GM21723 (cell line): ENCODE data around the gene REEP1.

Source experiments
- ATAC-seq: cut with Tn5 transposase; IDR thresholded peaks from one replicate; pipeline ENCODE4 v1.9.1; 2021; ENCODE audit warnings: mild to moderate bottlenecking, moderate library complexity; ENCODE audit not compliant: unreplicated experiment

REEP1 gene

GRCh38 chr2:86308356-86308755 is 29.1 kb downstream of the REEP1 start:
- ATAC-seq, result no peak

GRCh38 chr2:86307431-86307830 is 30.0 kb downstream of the REEP1 start:
- no peak for ATAC-seq

DNA sequence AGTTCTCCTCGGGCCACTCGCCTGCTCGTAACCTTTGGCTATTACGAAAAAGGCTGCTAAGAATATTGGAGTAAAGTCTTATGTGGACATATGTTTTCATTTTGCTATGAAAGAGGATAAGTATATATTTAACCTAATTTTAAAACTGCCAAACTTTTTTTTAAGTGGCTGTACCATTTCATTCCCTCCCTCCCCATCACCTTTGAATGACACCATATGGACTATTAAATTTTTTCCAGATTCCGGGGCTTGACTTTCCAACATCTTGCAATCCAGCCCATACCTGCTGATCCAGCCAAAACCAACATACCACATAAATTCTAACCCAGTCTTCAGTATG is 31.5 kb downstream of the REEP1 start:
- ATAC-seq, result no peak

- no peak for ATAC-seq
Observed at GRCh38 chr2:86305195-86305914, 32.1 kb downstream of the REEP1 start.

DNA sequence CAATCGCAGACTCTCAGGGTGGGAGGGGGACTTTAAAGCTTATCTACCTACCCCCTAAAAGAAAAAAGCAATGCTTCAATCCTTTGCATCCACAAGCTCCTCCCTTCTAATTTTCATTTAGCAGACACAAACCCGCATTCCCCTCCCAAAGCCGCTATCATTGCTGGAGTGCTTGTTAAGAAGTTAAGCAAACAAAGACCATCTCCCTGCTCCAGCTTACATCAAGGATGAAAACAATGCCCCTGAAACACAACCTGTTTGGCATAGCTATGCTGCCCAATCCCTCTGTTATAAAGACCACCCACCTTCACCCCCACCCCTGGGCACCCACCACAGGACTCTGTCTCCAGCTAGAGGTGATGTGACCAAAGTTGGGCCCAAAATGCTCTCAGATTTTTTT is 33.0 kb downstream of the REEP1 start:
- no peak for ATAC-seq

DNA sequence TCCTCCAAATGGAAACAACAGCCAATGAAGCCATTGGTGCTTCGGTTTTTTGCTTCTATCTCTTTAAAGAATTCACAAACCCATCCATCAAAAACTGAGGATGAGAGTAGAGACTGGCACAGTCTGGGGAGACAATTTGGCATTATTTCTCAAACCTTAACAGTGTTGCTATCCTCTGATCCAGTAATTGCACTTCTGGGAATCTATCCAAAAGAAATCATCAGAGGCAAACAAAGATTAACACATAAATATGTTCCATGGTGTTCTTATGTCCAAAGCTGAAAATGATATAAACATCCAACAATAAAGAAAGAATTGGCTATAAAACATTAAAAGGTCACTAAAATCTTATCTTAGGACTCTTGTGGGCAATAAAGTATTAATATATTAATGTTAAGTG is 35.1 kb downstream of the REEP1 start:
- ATAC-seq, result no peak

GRCh38 chr2:86301711-86302202 is 35.7 kb downstream of the REEP1 start:
- no peak for ATAC-seq

DNA sequence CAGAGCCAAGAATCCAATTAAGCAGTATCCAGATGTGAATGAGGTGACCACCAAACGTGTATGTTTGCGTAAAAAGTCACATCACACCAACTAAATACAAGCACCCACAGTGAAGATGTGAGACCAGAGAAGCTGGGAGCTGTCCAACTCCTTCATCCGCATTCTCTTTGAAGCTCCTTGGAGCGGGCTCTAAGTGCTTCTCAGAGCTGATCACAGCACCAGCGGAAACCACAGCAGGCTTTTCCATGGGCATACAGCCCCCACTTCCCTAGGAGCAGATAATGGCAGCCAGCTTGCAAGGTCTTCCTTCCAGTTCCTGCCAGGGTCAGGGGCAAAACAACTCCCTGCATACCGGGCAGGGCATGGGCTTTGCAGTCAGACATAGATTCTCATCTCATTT is 36.4 kb downstream of the REEP1 start:
- no peak for ATAC-seq

GRCh38 chr2:86300496-86300895 is 36.9 kb downstream of the REEP1 start:
- ATAC-seq, result no peak

DNA sequence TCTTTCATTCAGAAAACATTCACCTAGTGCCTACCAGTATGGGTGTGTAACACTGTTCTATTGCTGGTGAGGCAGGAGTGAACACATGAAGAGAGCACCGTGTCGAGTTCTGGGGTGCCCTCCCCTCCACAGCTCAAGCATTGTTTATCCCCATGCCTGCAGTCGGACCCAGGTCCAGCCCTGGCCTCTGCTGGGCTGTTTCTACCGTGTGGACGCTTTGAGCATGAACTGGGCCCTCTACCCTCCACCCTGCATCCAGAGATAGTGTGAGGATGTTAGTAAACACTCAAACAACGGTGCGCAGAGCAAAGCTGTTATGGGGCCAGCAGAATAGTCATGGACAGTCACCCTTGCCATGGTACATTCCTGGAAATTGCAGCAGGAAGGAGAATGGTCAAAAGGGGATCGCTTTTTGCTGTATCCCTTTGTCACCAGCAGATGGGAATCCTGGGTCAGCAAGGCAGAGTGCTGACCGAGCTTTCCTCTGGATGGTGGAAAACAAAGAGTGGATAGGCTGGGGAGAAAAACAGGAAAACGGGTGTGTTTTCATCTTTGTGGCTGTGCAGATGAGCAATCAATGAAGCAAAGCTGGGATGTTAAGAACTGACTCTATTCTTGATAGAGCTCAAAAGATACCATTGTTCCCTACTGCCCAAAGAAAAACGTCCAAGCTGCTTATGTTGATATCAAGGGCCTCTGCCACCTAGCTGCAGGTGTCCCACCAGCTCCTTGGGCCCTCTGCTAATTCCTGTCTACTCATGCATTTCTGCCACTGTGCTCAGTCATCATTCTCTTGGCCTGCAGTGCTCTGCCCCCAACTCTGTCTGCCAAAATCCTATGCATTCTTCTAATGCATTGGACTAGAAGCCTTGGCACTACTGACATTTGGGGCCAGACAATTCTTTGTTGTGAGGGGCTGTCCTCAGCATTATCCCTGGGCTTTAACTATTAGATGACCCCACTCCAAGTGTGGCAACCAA is 38.7 kb downstream of the REEP1 start:
- ATAC-seq, result no peak

DNA sequence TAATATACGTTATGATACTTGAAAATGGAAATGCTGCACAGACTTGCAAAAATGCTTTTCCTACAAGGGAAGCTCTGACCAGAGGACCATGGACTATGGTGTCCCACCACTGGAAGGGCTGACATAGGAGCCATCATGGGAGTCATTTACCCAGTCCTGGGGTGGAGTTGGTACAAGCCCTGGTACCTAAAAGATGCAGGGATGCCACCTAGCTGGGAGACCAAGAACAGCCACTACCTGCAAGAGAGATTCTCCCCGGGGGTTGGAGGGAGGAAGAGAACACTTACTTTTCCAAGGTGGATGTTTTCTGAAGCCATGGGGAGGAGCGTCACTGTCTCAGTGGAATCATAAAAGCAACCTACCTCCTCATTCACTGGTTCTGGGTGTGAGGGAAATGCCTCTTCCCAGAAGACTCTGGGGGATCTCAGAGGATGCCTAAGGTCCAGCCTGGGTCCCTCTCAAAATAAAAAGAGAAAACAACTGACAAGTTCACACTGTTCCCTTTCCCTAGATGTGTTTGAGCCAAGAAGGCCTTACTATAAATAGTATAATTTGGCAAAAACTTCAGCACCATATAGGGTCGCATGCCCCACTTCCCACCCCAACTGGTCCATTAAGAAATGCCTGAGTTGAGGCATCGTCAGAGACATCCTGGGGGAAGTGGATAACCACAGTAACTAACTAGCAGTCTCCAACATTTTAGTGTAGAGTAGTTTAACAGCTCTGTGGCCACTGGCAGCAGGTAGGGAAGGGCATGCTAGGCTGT is 39.9 kb downstream of the REEP1 start:
- no peak for ATAC-seq

DNA sequence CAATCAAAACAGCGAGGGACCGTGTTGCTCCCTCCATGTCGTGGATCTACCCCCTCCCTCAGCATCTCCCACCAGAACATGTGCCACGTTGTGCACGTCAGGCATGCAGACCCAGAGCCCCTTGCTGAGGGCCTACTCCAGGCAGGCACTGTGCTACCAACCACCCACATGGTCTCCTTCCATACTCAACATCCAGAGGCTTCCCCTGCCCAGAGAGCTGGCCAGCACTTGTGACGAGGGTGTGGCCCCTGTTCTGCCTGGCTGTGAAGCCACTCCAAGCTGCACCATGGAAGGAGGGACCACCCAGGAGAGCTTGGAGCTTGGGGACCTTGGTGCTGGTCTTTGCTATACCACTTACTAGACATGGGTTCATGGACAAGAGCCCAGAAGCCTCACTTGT is 40.5 kb downstream of the REEP1 start:
- ATAC-seq, result no peak

- ATAC-seq, result no peak
Observed at GRCh38 chr2:86295066-86295465, 42.4 kb downstream of the REEP1 start.

DNA sequence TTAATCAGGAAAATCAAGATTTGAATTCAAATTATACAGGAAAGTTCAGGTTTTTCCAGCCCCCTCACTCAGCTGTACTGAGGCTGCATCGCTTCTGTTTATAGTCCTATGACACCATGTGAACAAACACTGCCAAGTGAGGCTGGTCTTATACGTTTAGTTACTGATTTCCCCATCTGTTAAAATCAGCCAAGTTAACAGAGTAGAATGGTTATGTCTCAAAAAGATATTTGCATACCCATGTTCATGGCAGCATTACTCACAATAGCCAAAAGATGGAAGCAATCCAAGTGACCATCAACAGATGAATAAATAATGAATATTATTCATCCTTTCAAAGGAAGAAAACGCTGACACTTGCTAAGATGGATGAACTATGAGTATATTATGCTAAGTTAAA is 43.8 kb downstream of the REEP1 start:
- ATAC-seq, result no peak

DNA sequence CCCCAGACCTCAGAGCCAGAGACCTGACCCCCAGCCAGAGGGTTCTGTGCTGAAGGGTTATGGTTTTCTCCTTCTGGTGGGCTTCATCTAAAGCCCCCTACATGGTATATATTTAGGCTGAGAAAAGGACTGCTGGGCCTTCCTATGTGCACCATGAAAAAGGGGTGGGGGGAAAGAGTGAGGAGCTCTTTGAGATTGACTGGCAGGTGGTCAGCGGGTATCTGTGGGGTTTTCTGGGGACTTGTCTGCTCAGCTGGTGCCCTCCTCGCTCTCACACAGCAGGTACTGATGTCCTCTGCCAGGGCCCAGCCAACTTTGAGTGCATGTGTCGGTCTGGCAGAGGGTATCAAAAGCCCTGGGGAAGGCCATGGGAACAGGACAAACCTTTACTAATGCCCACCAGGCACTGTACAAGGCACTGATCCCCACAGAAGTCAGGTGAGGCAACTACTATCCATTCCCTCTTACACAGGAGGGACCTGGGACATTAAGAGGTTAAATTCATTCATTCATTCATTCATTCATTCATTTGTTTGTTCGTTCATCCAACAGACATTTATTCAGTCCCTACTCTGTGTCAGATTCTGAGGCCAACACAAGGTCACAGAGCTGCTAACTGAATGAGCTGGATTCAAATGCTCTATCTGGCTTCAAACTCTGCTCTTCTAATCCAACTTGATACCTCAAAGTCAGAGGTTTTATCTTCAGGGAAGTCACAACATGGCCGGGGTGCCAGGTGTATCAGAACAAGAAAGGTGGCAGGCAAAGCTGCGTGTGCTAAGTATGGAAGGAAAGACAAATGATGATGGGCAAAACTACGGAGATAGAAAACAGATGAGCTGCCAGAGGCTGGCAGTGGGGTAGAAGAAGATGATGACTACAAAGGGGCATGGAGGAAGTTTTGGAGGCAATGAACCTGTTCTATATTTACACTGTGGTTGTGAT is 44.6 kb downstream of the REEP1 start:
- no peak for ATAC-seq

GRCh38 chr2:86291328-86291662 is 46.1 kb downstream of the REEP1 start:
- ATAC-seq, result no peak

- no peak for ATAC-seq
Observed at GRCh38 chr2:86290596-86291327, 46.7 kb downstream of the REEP1 start.

- ATAC-seq, result no peak
Observed at GRCh38 chr2:86286516-86286915, 50.9 kb downstream of the REEP1 start.

DNA sequence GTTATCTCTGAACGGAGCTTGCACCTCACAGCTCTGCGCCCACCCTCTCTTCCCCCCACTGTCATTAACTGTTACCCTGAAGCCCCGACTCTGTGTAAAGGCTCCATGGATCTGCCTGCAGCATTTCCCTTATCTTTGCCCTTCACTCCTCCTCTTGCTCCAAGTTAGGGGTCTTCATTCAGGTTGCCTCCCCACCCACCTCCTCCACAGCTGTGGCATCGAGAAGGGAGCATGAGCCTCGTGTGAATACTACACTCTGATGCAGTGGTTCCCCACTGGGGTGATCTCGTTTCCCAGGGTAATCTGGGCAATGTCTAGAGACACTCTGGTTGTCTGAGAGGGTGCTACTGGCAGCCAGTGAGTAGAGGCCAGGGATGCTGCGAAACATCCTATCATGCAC is 51.4 kb downstream of the REEP1 start:
- ATAC-seq, result no peak

- no peak for ATAC-seq
Observed at GRCh38 chr2:86285571-86285970, 51.9 kb downstream of the REEP1 start.
